HG03025 (cell line): Measurements from ENCODE around the gene TAF3.

Source experiments
- ATAC-seq: cut with Tn5 transposase; IDR thresholded peaks from one replicate; pipeline ENCODE4 v1.9.1; 2021; ENCODE audit warnings: mild to moderate bottlenecking, moderate library complexity; ENCODE audit not compliant: unreplicated experiment, low FRiP score

Gene TAF3

DNA sequence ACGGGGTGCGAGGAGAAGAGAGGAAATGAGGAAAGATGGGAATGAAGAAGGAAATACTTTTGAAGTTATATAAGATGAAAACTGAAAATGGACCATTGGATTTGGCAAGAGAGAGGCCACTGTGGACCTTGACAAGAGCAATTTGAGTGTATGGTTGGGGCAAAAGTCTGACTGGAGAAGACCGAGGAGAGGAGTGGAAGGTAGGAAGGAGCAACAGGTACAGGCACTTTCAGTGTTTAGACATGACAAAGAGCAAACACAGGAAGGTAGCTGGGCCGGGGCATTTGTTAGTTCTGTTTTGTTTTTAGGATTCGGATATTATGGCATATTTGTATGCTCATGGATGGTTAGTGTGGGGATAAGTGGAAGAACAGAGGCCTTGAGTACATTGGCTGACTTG, 99.4 kb downstream of the TAF3 start:
- ATAC-seq: no peak

DNA sequence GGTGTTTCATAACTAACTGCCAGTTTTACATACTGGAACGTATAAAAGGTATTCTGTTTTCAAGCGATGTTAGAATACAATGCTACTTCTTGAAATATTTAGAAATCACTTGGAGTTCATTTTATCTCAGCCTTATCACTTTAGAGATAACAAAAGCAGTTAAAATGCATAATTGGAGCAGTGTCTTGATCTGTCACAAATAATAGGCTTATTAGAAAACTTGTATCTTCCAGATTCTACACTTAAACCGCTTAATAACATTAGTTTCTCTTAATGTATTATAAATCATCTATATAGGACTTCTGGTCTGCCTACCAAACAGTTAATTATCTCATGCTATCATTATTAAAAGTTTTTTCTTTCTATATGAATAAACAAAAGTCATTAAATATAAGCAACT, 104.4 kb downstream of the TAF3 start:
- ATAC-seq: no peak

DNA sequence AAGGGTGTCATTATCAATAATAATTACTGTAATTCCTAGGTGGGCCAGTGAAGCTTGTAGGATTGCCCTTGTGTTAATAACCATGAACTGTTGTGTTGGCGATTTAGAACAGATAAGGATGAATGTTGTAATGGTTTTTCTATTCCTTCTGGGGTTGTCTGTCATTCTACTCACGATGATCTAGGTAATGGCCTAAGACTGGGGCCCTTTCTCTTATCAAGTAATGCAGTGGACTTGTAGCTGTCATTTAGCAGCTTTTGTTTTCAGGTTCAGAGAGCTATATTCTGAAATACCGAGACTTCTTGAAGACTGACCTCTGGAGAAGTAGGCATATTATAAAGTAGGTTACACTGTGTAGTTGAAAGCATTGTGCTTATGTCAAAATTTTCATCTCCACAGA, 110.2 kb downstream of the TAF3 start:
- no peak for ATAC-seq

DNA sequence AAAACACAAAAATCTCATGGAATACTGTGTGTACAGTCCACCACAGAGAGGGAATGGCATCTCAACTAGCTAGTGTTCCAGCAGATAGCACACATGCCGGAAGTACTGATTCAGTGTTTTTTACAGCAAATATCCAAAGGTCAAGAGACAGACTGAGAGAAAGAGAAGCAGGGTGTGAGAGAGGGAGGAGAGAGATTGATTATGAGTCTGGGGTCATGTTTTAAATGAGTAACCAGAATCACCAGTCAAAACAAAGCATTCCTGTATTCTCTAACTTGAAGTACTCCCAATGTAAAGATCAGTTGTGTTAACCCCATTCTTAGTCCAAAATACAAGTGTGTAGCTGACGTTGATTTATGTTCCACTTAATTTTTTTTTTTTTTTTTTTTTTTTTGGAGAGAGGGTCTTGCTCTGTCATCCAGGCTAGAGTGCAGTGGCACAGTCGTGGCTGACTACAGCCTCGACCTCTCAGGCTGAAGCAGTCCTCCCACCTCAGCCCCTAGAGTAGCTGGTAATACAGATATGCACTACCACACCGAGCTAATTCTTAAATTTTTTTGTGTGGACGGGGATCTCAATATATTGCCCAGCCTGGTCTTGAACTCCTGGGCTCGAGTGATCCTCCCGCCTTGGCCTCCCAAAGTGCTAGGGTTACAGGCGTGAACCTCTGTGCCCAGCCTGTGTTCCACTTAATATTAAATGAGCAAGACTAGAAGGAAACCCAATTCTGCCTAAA, 114.2 kb downstream of the TAF3 start:
- ATAC-seq: no peak

DNA sequence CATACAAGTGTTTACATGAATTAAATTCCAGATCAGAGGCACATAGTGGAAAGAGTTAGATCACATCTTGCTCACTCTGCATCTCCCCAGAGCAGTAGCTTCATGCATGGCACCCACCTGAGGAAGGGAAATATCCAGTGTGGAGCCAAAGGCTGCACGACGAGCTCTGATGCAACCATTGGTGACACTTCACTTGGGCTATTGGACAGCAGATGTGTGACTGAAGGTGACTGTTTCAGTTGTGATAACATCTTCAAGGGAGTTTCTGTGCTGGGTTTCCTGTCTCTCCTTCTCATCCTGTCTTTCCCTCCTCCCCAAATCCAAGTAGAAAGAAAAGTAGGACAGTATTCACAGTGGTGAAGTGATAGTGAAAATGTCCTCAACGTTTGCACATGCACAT, 115.0 kb downstream of the TAF3 start:
- no peak for ATAC-seq

DNA sequence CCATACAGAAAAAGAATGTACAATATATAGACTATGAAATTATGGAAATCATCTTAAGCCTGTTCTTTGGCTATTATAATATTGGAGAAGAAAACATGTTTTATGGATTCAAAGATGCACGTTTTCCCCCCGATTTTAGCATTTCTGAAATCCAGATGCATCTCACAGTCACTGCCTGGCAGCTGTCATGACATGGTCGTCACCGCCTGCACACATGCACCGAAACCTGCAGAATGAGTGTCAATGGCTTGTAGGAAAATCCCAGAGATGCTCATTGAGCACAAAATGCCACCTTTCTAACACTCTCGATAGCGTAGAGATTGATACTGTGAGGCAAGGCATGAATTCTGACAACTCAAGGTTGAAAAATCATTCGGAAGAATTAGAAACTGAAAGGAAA, 115.5 kb downstream of the TAF3 start:
- no peak for ATAC-seq

DNA sequence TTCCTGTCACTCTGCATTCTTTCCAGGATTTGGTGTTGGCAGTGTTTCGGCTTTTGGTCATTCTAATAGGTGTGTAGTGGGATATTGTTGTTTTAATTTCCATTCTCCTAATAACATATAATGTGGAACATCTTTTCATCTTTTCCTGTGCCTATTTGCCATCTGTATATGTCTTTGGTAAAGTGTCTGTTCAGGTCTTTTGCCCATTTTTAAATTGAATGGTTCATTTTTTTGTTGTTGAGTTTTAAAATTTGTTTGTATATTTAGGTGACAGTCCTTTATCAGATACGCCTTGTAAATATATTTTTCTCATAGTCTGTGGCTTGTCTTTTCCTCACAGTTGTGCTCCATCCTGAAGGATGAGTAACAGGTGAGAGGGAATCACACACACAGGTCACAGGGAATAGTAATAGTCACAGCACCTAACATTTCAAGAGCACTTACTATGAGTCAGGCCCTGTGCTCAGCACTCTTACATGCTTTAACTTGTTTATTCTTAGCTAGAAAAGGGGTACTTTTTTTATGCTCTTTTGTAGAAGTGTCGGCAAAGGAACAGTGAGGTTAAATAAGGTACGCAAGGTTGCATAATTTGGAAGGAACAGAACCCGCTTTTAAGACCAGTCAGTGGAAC, 119.1 kb downstream of the TAF3 start:
- ATAC-seq: no peak

DNA sequence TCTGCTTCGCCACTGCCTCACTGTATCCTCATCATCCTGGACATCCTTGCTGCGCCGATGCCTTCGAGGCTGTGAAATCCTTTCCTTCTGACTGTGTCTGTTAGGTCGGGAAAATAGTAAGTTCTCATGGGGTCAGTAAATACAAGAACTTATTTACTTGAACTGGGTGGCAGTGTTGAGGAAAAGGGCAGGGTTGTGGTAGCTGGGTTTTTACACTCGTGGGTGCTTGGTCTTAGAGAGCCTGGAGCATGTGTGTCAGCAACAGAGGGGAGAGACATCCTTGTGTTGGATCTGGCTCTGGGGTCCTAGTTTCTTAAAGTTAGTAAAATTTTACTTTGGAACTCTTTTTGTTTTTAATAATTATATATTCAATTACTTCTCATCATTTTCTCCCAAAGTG, 123.3 kb downstream of the TAF3 start:
- ATAC-seq: no peak

DNA sequence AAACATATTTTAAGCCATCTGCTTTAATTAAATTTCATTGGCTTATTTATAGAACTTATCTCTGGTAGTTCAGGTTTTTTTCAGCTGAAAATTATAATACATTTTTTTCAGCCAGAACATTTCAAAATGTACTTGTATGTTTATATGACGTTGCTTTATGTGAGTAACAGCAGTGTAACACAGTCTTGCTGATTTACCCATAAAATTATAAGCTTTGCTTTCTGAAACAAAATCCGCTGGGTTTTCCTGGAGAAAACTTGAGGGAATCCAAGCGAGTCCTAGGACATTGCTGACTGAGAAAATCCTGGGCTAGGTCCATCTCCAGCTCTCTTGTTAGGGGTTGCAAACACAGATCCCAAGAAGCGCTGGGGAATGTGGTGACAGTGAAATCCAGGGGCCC, 124.0 kb downstream of the TAF3 start:
- ATAC-seq: no peak

DNA sequence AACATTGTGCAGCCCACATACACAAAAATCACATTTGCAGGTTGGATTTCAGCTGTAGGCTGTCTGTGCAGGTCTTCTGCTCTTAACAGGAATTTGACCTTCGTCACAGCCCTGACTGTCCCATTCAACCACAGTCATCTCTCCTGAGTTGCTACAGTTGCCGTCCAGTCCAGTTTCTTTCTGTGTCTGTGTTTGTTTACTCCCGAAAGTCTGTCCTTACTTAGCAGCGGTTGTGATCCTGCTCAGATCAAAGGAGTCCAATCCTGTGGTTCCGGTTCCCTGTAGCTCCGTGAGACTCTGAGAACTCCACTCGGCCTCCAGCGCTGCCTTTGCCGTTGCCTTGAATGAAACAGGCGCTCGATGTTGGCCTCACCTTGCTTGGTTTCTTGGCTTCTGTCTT, 124.6 kb downstream of the TAF3 start:
- ATAC-seq: no peak

DNA sequence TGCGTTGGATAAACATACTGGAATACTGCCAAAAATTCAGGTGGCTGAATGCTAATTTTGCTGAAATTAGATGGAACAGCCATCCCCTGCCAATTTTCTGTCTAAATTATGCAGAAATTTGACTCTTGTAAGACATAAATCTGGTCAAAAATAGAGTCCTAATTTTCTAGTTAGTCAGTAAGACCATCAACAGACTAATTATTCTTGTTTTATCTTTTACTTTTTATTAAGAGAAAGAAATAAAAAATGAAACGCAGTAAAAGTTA, 125.8 kb downstream of the TAF3 start:
- no peak for ATAC-seq

DNA sequence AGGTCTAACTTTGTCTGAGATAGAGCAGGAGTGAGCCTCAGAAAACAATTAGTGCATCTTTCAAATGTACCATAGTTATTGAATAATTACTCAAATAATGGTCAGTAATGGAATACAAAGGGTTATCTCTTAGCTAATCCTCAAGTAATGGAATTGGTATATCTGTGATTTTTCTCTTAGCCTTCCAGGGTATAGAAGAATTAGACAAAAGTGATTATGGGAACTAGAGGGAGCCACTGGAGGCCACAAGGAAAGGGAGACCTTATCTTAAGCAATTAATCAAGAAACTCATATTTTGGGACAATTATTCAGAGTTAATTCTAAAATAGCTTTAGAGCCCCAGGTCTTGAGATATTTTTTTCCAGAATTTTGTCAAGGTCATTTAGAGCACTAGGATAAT, 126.2 kb downstream of the TAF3 start:
- ATAC-seq: no peak

DNA sequence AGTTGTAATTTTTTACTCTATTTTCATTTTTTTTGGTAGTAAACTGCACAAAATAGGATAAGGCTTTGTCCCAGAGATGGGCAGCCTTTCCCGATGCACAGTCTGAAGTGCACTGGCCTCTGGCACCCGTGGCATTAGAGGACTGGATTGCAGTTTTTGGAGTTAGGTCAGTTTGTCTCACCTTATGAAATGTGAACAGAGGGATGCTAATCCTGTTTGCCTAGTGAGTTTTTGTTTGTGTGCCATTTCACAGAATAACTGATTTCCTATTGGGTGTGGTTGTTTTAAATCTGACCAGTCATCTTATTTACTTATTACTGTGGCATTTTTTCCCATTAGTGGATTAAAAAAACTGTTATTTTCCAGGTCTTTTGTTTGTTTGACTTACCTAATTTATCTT, 126.7 kb downstream of the TAF3 start:
- no peak for ATAC-seq

DNA sequence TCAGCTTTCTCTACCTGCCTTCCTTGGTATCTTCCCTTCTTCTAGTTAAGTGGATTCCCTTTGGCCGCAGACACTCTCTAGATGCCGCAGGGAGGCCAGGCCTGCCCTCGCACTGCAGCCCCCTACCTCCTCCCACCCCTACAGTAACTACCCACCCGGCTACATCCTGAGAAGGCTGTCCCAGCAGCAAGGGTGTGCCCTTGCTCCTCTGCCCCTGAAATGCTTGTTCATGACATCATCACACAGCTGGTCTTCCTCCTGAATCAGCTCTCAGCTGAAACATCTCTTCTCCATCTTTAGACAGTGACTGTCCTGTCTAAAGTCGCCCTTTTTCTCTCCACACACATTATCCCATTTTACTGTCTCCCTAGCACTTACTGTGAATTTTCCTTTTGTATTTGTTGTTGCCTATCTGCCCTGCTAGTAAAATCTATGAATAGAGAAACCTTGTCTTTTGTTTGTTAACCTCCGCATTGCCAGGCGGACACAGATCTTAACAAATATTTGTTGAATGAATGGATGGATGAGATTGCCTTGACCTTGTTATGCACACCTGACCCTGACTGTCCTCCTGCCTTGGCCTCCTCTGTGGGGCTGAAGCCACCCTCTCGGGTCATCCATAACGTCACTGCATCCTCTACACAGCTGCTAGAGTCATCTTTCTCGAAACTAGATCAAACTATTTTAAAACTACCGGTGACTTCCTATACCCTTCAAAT, 127.3 kb downstream of the TAF3 start:
- ATAC-seq: no peak

DNA sequence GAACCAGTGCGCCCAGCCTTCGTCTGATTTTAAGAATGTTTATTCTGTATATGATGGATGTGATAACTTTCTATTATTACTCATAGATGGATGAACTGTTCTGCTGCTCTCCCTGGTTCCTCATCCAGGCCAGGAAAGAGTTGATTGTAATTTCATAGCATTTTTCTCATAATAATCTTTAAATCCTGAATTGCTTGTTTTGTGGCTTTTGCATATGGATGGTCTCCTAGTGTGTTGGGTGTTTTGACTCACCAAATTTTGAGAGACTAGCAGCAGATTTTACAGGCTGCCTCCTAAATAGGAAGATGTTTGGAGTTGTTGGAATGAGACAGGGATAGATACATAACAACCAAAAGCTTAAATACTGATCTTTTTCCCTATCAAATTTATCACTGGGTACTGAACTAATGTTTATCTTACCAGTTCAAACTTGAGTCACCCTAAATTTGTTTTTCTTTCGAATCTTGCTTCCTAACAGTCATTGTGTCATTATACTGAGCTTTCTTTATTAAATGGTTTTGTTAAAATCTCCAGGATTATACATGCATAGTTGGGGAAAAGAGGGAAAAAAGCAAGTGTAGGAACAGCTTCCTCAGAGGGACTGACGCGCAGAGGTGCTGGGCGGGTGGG, 130.2 kb downstream of the TAF3 start:
- no peak for ATAC-seq

DNA sequence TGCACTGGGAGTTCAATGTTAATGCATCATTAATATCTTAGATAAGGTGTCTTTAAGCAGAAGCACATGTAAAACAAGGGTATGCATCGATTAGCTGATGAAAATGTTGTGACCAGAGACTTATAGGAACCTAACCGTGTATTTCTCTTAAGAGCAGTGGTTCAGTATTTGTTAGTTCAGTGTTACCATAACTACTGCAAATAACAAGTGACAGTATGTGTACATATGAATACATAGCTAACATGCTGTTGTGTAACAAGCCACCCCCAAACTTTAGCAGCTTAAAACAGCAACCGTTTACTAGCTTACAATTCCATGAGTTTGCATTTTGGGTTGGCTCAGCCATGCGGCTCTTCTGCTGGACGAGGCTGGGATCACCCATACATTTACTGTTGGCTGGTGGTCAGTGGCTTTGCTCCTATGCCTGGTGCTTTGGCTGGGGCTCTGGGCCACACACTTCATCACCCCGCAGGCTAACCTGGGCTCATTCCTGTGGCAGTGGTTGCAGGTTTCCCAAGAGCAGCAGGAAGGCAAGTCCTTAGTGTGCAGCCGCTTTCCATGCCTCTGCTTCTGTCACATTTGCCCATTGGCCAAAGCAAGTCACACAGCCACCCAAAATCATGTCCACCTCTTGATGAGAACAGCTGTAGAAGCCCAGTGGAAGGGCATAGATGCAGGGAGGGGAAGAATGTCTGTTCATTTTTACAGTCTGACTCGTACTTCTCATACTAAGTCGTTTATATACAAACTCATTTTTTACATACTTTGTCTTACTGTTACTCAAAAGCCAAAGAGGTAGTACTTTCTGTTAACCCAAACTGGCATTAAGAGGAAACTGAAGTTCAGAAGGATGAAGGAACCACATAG, 132.9 kb downstream of the TAF3 start:
- no peak for ATAC-seq

DNA sequence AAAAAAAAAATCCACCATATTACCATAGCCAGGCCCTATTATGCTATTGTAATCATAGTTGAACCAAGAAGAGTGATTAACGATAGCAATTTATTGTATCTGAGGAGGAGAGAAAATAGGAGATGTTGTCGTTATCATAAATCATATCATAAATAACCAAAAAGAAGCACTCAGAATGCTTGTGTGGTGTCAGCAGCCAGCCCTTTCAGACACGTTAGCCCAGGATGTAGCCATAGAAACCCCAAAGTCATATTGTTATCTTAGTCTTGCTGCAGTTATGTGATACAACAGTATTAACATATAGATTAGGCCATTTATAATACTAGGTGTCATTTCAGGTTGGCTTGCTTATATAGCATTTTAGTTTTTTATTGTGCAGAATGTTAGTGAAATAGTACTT, 134.0 kb downstream of the TAF3 start:
- ATAC-seq: no peak

DNA sequence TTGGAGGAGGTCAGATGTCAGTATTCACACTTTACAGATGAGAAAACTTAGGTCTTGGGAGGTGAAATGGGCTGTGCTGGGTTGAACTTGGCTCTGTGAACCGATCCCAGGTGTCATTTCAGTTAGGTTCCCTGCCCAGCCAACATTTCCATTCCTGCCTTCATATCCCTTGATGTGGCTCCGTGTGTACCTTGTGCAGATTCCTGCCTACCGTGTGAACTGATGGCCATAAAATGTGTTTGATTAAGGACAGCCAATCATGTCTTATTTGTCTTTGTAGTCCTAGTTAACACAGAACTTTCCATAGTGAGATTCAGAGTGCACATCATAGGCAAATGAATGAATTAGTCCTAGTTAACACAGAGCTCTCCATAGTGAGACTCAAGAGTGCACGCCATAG, 135.1 kb downstream of the TAF3 start:
- ATAC-seq: no peak

DNA sequence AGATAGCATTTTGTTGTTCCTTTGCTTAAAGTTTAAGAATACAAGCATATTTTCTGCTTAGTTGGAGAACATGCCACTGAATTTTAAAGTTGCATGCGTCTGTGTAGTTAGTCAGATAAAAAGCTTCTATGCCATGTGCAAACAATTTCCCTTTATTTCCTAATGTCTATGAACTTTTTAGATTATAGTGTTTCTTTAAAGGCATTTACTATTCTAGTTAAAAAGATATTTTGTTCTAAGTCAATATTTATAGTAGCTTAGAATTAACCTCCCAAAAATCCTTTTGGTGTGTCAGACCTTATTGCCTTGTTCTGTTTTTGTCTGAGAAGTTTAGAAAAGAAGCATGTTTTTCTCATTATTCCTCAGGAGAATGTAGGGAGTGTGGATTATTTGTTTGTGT, 137.1 kb downstream of the TAF3 start:
- no peak for ATAC-seq

DNA sequence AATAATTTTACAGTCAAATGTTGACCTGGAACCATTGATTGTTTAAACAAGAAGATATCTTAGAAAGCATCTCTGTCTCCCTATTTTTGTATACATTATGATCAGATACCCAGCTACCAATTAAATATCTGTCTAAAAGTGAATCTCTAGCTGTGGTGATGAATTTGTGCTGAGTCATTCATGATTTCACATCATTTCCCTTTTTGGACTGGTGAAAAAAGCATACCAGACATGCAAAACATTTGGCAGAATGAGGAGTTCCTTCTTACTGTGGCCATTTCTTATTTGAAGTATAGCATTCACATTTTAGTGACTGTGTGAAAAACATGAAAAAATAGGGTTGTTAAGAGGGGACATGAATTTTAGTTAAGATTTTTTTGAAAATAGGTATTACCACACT, 138.2 kb downstream of the TAF3 start:
- peak; percentile 74 for ATAC-seq

DNA sequence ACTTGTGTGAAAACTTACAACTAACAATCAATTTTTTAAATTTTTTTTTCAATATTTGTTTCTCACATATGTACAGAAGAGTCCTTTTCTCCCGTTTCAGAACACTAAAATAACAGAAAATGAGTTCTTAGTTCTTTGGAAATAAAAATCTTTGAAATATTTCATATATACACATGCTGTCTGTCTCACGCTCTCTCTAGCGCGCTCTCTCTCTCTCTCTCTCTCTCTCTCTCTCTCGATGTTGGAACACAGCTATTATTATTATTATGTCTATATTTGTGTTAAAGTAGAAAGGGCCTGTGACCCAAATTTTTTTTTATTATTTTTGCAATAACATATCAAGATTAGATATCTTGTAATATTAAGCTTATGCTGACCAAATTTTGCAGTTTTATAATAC, 139.3 kb downstream of the TAF3 start:
- no peak for ATAC-seq
